Measurements from ENCODE around the gene PTTG1. TPM values are rescaled to one million over a fixed set of nuclear protein-coding genes. Genes with fewer than 3 reads are reported as not detected.

The PTTG1 gene
- total RNA-seq, 2 experiments from 2014 or later, result 15.1 to 17.6 TPM

- DNase-seq (no peak), ATAC-seq (ENCODE audit: poor library complexity) (no peak)
- H3K36me3 ChIP-seq (ENCODE audit: insufficient read depth, low read length), result no peaks in the 10 kb centered on the region
- H3K9me3 ChIP-seq (ENCODE audit: control insufficient read depth in 1 of 2, insufficient read depth in 1 of 2, low read length in 2 of 2), result no peaks in the 10 kb centered on the region
- POLR2A ChIA-PET, result interaction anchor here (0.9 kb wide), 1 partner anchor 8 kb away, joined by 3 read pairs; no protein-coding TSS in a partner anchor
- intact Hi-C loops (cut with DNase I, micrococcal nuclease), result no loop called here
- peak overlapping the region; percentile 31 for H3K4me3 Mint-ChIP-seq
- TF ChIP-seq, protein P1, sequence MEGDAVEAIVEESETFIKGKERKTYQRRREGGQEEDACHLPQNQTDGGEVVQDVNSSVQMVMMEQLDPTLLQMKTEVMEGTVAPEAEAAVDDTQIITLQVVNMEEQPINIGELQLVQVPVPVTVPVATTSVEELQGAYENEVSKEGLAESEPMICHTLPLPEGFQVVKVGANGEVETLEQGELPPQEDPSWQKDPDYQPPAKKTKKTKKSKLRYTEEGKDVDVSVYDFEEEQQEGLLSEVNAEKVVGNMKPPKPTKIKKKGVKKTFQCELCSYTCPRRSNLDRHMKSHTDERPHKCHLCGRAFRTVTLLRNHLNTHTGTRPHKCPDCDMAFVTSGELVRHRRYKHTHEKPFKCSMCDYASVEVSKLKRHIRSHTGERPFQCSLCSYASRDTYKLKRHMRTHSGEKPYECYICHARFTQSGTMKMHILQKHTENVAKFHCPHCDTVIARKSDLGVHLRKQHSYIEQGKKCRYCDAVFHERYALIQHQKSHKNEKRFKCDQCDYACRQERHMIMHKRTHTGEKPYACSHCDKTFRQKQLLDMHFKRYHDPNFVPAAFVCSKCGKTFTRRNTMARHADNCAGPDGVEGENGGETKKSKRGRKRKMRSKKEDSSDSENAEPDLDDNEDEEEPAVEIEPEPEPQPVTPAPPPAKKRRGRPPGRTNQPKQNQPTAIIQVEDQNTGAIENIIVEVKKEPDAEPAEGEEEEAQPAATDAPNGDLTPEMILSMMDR (IDR thresholded peaks at IDR 0.05), result no peak
- CTCF ChIA-PET, result interaction anchor here (5.3 kb wide), 1 partner anchor 37 kb away, joined by 36 read pairs; no protein-coding TSS in a partner anchor
- H3K27me3 Mint-ChIP-seq, result no peaks in the 10 kb centered on the region
- peak overlapping the region; percentile 6 for H3K4me3 ChIP-seq (ENCODE audit: low read length)
- no peaks in the 10 kb centered on the region for H3K27me3 ChIP-seq (ENCODE audit: control insufficient read depth in 1 of 2, insufficient read depth in 2 of 2, low read length in 2 of 2)
- no peak overlapping the region for H3K27ac ChIP-seq (ENCODE audit: low read depth in 1 of 2, low read length in 2 of 2)
- H3K9me3 Mint-ChIP-seq, result no peaks in the 10 kb centered on the region
- H3K27ac Mint-ChIP-seq, result peak overlapping the region; percentile 88
- H3K36me3 Mint-ChIP-seq (ENCODE audit: low read depth), result no peaks in the 10 kb centered on the region
- peaks cover 87% of the 10 kb centered on the region for H3K4me1 Mint-ChIP-seq (ENCODE audit: low read depth)
- peaks cover 72% of the 10 kb centered on the region for H3K4me1 ChIP-seq (ENCODE audit: insufficient read depth, low read length)
These were observed 54.3 kb downstream of the PTTG1 start for GRCh38 chr5:160475864-160476438.

DNA sequence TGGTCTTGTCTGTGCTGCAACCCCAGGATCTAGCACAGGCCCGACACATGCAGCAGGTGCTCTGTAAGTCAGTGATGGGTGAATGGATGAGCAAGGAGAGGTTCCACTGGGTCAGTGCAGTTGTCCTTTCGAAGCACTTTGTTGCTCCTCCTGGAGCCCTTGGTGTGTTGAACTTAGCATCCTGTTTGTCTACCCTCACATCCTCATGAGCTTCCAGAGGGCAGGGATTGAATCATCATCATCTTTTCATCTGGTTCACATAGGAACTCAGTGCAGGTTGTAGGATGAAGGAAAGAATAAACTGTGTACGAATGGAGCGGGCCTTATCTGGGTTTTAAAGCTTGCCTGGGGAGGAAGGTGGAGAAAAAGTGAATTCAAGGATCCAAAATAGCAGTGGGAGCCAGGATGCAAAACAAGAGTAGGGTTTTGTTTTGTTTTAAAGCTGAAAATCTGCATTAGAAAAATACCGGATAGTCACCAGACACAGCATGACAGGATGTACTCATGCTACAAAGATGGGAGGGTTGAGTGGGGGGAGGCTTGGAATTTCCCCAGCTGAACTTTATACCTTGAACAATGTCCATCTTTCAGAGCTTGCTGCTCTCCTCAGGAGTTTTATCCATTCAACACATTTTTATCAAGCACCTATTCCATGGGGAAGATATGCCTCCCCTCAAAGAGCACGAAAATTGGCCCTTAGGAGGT is 55.8 kb downstream of the PTTG1 start:
- Mint-ChIP-seq H3K36me3 (ENCODE audit: low read depth) (no peaks in the 10 kb centered on the region), H3K4me1 (ENCODE audit: low read depth) (peaks cover 72% of the 10 kb centered on the region), H3K4me3 (peak overlapping the region; percentile 80), H3K27ac (peak overlapping the region; percentile 88), H3K9me3 (no peaks in the 10 kb centered on the region), H3K27me3 (no peaks in the 10 kb centered on the region)
- Histone ChIP-seq H3K9me3 (ENCODE audit: control insufficient read depth in 1 of 2, insufficient read depth in 1 of 2, low read length in 2 of 2) (no peaks in the 10 kb centered on the region), H3K4me3 (ENCODE audit: low read length) (peak overlapping the region; percentile 8), H3K27me3 (ENCODE audit: control insufficient read depth in 1 of 2, insufficient read depth in 2 of 2, low read length in 2 of 2) (no peaks in the 10 kb centered on the region), H3K4me1 (ENCODE audit: insufficient read depth, low read length) (peaks cover 64% of the 10 kb centered on the region), H3K36me3 (ENCODE audit: insufficient read depth, low read length) (no peaks in the 10 kb centered on the region), H3K27ac (ENCODE audit: low read depth in 1 of 2, low read length in 2 of 2) (peak overlapping the region; percentile 57 to 61)
- TF ChIP-seq, protein P1 (IDR thresholded peaks at IDR 0.05), result no peak
- ChIA-PET CTCF (interaction anchor here (1.6 to 5.3 kb wide), 2 partner anchors 10 to 38 kb away, joined by 9 to 36 read pairs; no protein-coding TSS in a partner anchor), POLR2A (interaction anchor here (1.6 to 3.3 kb wide), 2 partner anchors 10 to 39 kb away, joined by 4 to 23 read pairs; no protein-coding TSS in a partner anchor)
- peak in 4 of 14 experiments; percentile 27 to 74 (median 68) for DNase-seq
- intact Hi-C loops (cut with DNase I, micrococcal nuclease), result no loop called here
- ATAC-seq (ENCODE audit: poor library complexity), result peak; percentile 82

GRCh38 chr5:160478163-160478562 is 56.5 kb downstream of the PTTG1 start:
- no peaks in the 10 kb centered on the region for H3K36me3 Mint-ChIP-seq (ENCODE audit: low read depth)
- H3K9me3 Mint-ChIP-seq, result no peaks in the 10 kb centered on the region
- no peak for ATAC-seq (ENCODE audit: poor library complexity)
- no peaks in the 10 kb centered on the region for H3K9me3 ChIP-seq (ENCODE audit: control insufficient read depth in 1 of 2, insufficient read depth in 1 of 2, low read length in 2 of 2)
- no peaks in the 10 kb centered on the region for H3K27me3 Mint-ChIP-seq
- H3K4me3 Mint-ChIP-seq, result no peak overlapping the region
- TF ChIP-seq, protein P1 (IDR thresholded peaks at IDR 0.05), result no peak
- peak overlapping the region; percentile 88 for H3K27ac Mint-ChIP-seq
- intact Hi-C loops (cut with DNase I, micrococcal nuclease), result no loop called here
- CTCF ChIA-PET, result interaction anchor here (0.7 to 1.6 kb wide), 2 partner anchors 11 to 39 kb away, joined by 3 to 9 read pairs; no protein-coding TSS in a partner anchor
- POLR2A ChIA-PET, result interaction anchor here (1.6 to 3.3 kb wide), 2 partner anchors 11 to 40 kb away, joined by 4 to 23 read pairs; no protein-coding TSS in a partner anchor
- H3K36me3 ChIP-seq (ENCODE audit: insufficient read depth, low read length), result no peaks in the 10 kb centered on the region
- H3K27me3 ChIP-seq (ENCODE audit: control insufficient read depth in 1 of 2, insufficient read depth in 2 of 2, low read length in 2 of 2), result no peaks in the 10 kb centered on the region
- H3K4me1 Mint-ChIP-seq (ENCODE audit: low read depth), result peaks cover 65% of the 10 kb centered on the region
- peaks cover 58% of the 10 kb centered on the region for H3K4me1 ChIP-seq (ENCODE audit: insufficient read depth, low read length)
- H3K4me3 ChIP-seq (ENCODE audit: low read length), result no peak overlapping the region
- H3K27ac ChIP-seq (ENCODE audit: low read depth in 1 of 2, low read length in 2 of 2), result peak overlapping the region in 1 of 2 donors; percentile 19
- no peak for DNase-seq

Small RNAs within 50 kb of the gene (microRNA-seq; reads per million reads assigned to microRNA genes)
- gene MIR3142 (ENCODE audit: borderline microRNAs expressed, borderline replicate concordance), result not detected

Other genes with a start within 250 kb of the PTTG1 start
- not detected for gene FABP6, start 192.3 kb upstream of the PTTG1 start, total RNA-seq
- not detected for gene CCNJL, start 109.3 kb upstream of the PTTG1 start, total RNA-seq
- not detected for gene C1QTNF2, start 51.2 kb upstream of the PTTG1 start, total RNA-seq
- under 1 TPM in 1 of 2 experiments, not detected in 1; 0.16 TPM for gene FAM200C, start 21.8 kb upstream of the PTTG1 start, total RNA-seq
- 100 to 1,000 TPM in 1 of 2 experiments, 10 to 100 TPM in 1; 99.9 to 106 TPM for gene SLU7, start 2.8 kb upstream of the PTTG1 start, total RNA-seq

Data from CD4-positive, alpha-beta T cell (primary cell).